HUES48 (cell line): ENCODE results near the gene PRKCD.

Experiments used
- H3K27ac ChIP-seq: one replicate; pipeline ENCODE4 v1.7.0; 2013; ENCODE audit warnings: low read depth, low read length, inconsistent platforms
- H3K27me3 ChIP-seq: 2 replicates; pipeline ENCODE4 v1.6.1; 2013; ENCODE audit warnings: mild to moderate bottlenecking, low read length; ENCODE audit not compliant: control insufficient read depth, insufficient read depth
- H3K36me3 ChIP-seq: 2 replicates; pipeline ENCODE4 v1.6.1; 2013; ENCODE audit warnings: low read length; ENCODE audit not compliant: control insufficient read depth, insufficient read depth
- H3K4me1 ChIP-seq: 2 replicates; pipeline ENCODE4 v1.6.1; 2013; ENCODE audit warnings: mild to moderate bottlenecking, low read length; ENCODE audit not compliant: control insufficient read depth, insufficient read depth
- H3K4me3 ChIP-seq: 2 replicates; pipeline ENCODE4 v1.5.1; 2013; ENCODE audit warnings: mild to moderate bottlenecking, low read depth, low read length
- H3K9ac ChIP-seq: 2 replicates; pipeline ENCODE4 v1.6.1; 2013; ENCODE audit warnings: mild to moderate bottlenecking, low read depth, low read length, moderate library complexity
- H3K9me3 ChIP-seq: 2 replicates; pipeline ENCODE4 v1.6.1; 2013; ENCODE audit warnings: low read length; ENCODE audit not compliant: control insufficient read depth, insufficient read depth

Gene PRKCD

DNA sequence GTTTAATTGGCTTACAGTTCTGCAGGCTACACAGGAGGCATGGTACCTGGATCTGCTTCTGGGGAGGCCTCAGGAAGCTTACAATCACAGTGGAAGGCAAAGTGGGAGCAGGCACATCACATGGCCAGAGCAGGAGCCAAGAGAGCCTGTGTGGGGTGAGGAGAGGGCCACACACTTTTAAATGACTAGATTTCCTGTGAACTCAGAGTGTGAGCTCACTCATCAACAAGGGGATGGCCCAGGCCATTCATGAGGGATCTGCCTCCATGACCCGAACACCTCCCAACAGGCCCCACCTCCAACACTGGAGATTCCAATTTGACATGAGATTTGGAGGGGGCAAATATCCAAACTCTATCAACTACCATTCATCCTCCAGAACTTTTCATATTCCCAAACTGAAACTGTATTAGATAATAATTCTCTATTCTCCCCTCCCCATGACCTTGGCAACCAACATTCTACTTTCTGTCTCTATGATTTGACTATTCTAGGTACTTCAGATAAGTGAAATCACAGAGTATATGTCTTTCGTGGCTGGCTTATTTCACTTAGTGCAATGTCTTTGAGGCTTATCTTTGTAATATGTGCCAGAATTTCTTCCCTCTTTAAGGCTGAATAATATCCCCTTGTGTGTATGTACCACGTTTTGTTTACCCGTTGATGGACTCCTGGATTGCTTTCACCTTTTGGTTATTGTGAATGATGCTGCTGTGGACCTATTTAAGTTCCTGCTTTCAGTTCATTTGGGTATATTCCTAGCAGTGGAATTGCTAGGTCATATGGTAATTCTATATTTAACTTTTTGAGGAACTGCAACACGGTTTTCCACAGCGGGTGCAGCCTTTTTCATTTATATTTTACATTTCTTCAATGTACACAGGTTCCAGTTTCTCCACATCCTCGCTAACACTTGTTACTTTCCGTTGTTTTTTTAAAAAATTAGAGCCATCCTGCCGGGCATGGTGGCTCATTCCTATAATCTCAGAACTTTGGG, 51.0 kb downstream of the PRKCD start:
- Histone ChIP-seq H3K4me3 (no peak overlapping the region), H3K9me3 (no peaks in the 10 kb centered on the region; the same call in 1 of the 2 replicates), H3K27ac (no peak overlapping the region), H3K4me1 (no peaks in the 10 kb centered on the region), H3K36me3 (no peaks in the 10 kb centered on the region), H3K27me3 (no peaks in the 10 kb centered on the region), H3K9ac (no peak overlapping the region)

- H3K4me3 ChIP-seq, result no peak overlapping the region
- no peak overlapping the region for H3K9ac ChIP-seq
- H3K36me3 ChIP-seq, result no peaks in the 10 kb centered on the region
- no peaks in the 10 kb centered on the region for H3K27me3 ChIP-seq
- H3K9me3 ChIP-seq, result no peaks in the 10 kb centered on the region; the same call in 1 of the 2 replicates
- no peak overlapping the region for H3K27ac ChIP-seq
- H3K4me1 ChIP-seq, result no peaks in the 10 kb centered on the region
Observed at GRCh38 chr3:53213276-53213675, 52.3 kb downstream of the PRKCD start.

- Histone ChIP-seq H3K9me3 (no peaks in the 10 kb centered on the region), H3K27ac (no peak overlapping the region), H3K27me3 (no peaks in the 10 kb centered on the region), H3K4me3 (no peak overlapping the region), H3K9ac (no peak overlapping the region), H3K4me1 (no peaks in the 10 kb centered on the region), H3K36me3 (no peaks in the 10 kb centered on the region)
Observed at GRCh38 chr3:53215816-53216215, 54.8 kb downstream of the PRKCD start.

DNA sequence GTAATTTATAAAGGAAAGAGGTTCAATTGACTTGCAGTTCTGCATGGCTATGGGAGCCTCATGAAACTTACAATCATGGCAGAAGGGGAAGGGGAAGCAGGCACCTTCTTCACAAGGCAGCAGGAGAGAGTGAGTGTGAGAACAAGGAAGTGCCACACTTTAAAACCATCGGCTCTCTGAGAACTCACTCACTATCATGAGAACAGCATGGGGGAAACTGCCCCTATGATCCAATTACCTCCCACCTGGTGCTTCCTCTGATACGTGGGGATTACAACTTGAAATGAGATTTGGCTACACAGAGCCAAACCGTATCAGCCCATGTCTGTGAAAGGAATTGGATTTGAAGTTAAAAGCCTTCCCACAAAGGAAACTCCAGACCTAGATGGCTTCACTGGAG, 55.7 kb downstream of the PRKCD start:
- Histone ChIP-seq H3K9me3 (no peaks in the 10 kb centered on the region), H3K4me3 (no peak overlapping the region), H3K36me3 (no peaks in the 10 kb centered on the region), H3K4me1 (no peaks in the 10 kb centered on the region), H3K9ac (no peak overlapping the region), H3K27me3 (no peaks in the 10 kb centered on the region), H3K27ac (no peak overlapping the region)

- no peak overlapping the region for H3K27ac ChIP-seq
- H3K4me3 ChIP-seq, result no peak overlapping the region
- H3K4me1 ChIP-seq, result no peaks in the 10 kb centered on the region
- no peaks in the 10 kb centered on the region for H3K36me3 ChIP-seq
- H3K27me3 ChIP-seq, result no peaks in the 10 kb centered on the region
- no peaks in the 10 kb centered on the region for H3K9me3 ChIP-seq
- no peak overlapping the region for H3K9ac ChIP-seq
Observed at GRCh38 chr3:53217175-53217574, 56.2 kb downstream of the PRKCD start.

DNA sequence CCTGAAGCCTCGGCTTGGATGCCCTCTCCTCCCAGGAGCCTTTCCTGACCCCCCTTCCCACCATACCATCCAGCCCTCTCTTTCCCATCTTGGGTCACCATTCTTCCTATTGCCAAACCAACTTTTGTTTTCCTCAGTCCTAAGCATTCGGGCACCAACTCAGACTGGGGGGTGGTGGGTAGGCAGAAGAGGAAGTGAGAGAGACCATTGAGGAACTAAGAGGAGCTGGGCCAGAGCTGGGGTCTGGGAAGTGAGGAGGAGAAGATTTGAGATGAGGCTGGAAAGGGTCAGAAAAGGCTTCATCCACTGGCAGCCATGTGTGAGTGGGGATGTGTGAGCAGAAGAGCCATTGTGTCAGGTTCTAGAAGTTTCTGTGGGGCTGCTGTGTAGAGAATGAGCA, 57.1 kb downstream of the PRKCD start:
- Histone ChIP-seq H3K9ac (no peak overlapping the region), H3K4me3 (no peak overlapping the region), H3K27me3 (no peaks in the 10 kb centered on the region), H3K9me3 (no peaks in the 10 kb centered on the region), H3K36me3 (no peaks in the 10 kb centered on the region), H3K27ac (no peak overlapping the region), H3K4me1 (no peaks in the 10 kb centered on the region)

- H3K4me3 ChIP-seq, result no peak overlapping the region
- no peak overlapping the region for H3K27ac ChIP-seq
- no peak overlapping the region for H3K9ac ChIP-seq
- H3K36me3 ChIP-seq, result peaks cover 18% of the 10 kb centered on the region
- no peaks in the 10 kb centered on the region for H3K9me3 ChIP-seq
- no peaks in the 10 kb centered on the region for H3K4me1 ChIP-seq
- no peaks in the 10 kb centered on the region for H3K27me3 ChIP-seq
Observed at GRCh38 chr3:53219895-53220483, 59.0 kb downstream of the PRKCD start.

DNA sequence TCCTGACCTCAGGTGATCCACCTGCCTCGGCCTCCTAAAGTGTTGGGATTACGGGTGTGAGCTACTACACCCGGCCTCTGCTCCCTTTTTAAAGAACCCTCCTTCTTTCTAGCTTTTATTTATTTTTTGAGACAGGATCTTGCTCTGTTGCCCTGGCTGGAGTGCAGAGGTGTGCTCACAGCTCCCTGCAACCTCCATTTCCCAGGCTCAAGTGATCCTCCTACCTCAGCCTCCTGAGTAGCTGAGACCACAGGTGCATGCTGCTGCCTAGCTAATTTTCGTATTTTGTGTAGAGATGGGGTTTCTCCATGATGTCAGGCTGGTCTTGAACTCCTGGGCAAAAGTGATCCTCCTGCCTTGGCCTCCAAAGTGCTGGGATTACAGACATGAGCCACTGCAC, 60.3 kb downstream of the PRKCD start:
- Histone ChIP-seq H3K4me3 (no peak overlapping the region), H3K36me3 (peaks cover 31% of the 10 kb centered on the region), H3K27me3 (no peaks in the 10 kb centered on the region), H3K4me1 (no peaks in the 10 kb centered on the region), H3K9me3 (no peaks in the 10 kb centered on the region), H3K27ac (no peak overlapping the region), H3K9ac (no peak overlapping the region)

DNA sequence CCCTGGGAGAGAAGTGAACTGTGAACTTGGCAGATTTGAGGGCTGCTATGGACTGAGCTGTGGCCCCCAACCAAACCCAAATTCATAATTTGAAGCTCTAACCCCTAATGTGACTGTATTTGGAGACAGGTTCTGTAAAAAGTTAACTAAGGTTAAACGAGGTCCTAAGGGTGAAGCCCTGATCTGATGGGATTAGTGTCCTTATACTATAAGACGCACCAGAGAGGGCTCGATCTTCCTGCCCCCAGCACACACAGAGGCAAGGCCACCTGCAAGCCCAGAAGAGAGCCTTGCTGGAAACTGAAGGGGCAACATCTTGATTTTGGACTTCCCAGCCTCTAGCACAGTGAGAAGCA, 60.8 kb downstream of the PRKCD start:
- no peak overlapping the region for H3K27ac ChIP-seq
- H3K9me3 ChIP-seq, result no peaks in the 10 kb centered on the region
- H3K27me3 ChIP-seq, result no peaks in the 10 kb centered on the region
- H3K36me3 ChIP-seq, result peaks cover 36% of the 10 kb centered on the region
- H3K4me3 ChIP-seq, result no peak overlapping the region
- no peak overlapping the region for H3K9ac ChIP-seq
- H3K4me1 ChIP-seq, result no peaks in the 10 kb centered on the region

- no peak overlapping the region for H3K9ac ChIP-seq
- H3K27ac ChIP-seq, result peak overlapping the region; percentile 9
- H3K4me1 ChIP-seq, result no peaks in the 10 kb centered on the region
- peaks cover 41% of the 10 kb centered on the region for H3K36me3 ChIP-seq
- H3K27me3 ChIP-seq, result no peaks in the 10 kb centered on the region
- H3K4me3 ChIP-seq, result no peak overlapping the region
- no peaks in the 10 kb centered on the region for H3K9me3 ChIP-seq
Observed at GRCh38 chr3:53222183-53222901, 61.3 kb downstream of the PRKCD start.

GRCh38 chr3:53223025-53223424, 62.0 kb downstream of the PRKCD start:
- Histone ChIP-seq H3K27ac (no peak overlapping the region), H3K9ac (no peak overlapping the region), H3K4me3 (no peak overlapping the region), H3K36me3 (peaks cover 48% of the 10 kb centered on the region), H3K4me1 (no peaks in the 10 kb centered on the region), H3K9me3 (no peaks in the 10 kb centered on the region), H3K27me3 (no peaks in the 10 kb centered on the region)
